ENCODE data around the gene THBS2.

THBS2 gene

GRCh38 chr6:169247991-169248390 is 5.7 kb downstream of the THBS2 start:
- DNase-seq: no peak

GRCh38 chr6:169247419-169247818 is 6.2 kb downstream of the THBS2 start:
- no peak for DNase-seq

- no peak for DNase-seq
These were observed 7.2 kb downstream of the THBS2 start for GRCh38 chr6:169246445-169246844.

GRCh38 chr6:169244684-169245383 is 8.8 kb downstream of the THBS2 start:
- no peak for DNase-seq

- DNase-seq: no peak
These were observed 10.0 kb downstream of the THBS2 start for GRCh38 chr6:169243661-169244060.

GRCh38 chr6:169243186-169243585 is 10.5 kb downstream of the THBS2 start:
- DNase-seq: no peak

GRCh38 chr6:169241688-169242350 is 11.8 kb downstream of the THBS2 start:
- DNase-seq: no peak

- DNase-seq: no peak
These were observed 12.9 kb downstream of the THBS2 start for GRCh38 chr6:169240591-169241390.

GRCh38 chr6:169240125-169240524 is 13.5 kb downstream of the THBS2 start:
- no peak for DNase-seq

- no peak for DNase-seq
These were observed 14.5 kb downstream of the THBS2 start for GRCh38 chr6:169239181-169239580.

GRCh38 chr6:169238766-169239165 is 14.9 kb downstream of the THBS2 start:
- no peak for DNase-seq

GRCh38 chr6:169237496-169238134 is 16.0 kb downstream of the THBS2 start:
- no peak for DNase-seq

GRCh38 chr6:169236988-169237387 is 16.7 kb downstream of the THBS2 start:
- DNase-seq: no peak

GRCh38 chr6:169236545-169236944 is 17.1 kb downstream of the THBS2 start:
- no peak for DNase-seq

- DNase-seq: no peak
These were observed 18.4 kb downstream of the THBS2 start for GRCh38 chr6:169235286-169235685.

GRCh38 chr6:169234634-169235033 is 19.0 kb downstream of the THBS2 start:
- DNase-seq: no peak

- no peak for DNase-seq
These were observed 19.8 kb downstream of the THBS2 start for GRCh38 chr6:169233832-169234231.

- no peak for DNase-seq
These were observed 20.5 kb downstream of the THBS2 start for GRCh38 chr6:169233181-169233580.

- no peak for DNase-seq
These were observed 21.1 kb downstream of the THBS2 start for GRCh38 chr6:169232507-169232931.

- DNase-seq: no peak
These were observed 21.7 kb downstream of the THBS2 start for GRCh38 chr6:169231790-169232506.

GRCh38 chr6:169230946-169231789 is 22.5 kb downstream of the THBS2 start:
- no peak for DNase-seq

- DNase-seq: no peak
These were observed 23.4 kb downstream of the THBS2 start for GRCh38 chr6:169230322-169230665.

Data from right forelimb (tissue), 1 donor.